ENCODE results near the gene IDH2.

- TF ChIP-seq, protein P1, sequence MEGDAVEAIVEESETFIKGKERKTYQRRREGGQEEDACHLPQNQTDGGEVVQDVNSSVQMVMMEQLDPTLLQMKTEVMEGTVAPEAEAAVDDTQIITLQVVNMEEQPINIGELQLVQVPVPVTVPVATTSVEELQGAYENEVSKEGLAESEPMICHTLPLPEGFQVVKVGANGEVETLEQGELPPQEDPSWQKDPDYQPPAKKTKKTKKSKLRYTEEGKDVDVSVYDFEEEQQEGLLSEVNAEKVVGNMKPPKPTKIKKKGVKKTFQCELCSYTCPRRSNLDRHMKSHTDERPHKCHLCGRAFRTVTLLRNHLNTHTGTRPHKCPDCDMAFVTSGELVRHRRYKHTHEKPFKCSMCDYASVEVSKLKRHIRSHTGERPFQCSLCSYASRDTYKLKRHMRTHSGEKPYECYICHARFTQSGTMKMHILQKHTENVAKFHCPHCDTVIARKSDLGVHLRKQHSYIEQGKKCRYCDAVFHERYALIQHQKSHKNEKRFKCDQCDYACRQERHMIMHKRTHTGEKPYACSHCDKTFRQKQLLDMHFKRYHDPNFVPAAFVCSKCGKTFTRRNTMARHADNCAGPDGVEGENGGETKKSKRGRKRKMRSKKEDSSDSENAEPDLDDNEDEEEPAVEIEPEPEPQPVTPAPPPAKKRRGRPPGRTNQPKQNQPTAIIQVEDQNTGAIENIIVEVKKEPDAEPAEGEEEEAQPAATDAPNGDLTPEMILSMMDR (conservative IDR thresholded peaks at IDR 0.05; ENCODE audit: low read depth, low read length): no peak
- TF ChIP-seq EZH2 (IDR thresholded peaks at IDR 0.05; ENCODE audit: low read length, unreplicated experiment): no peak
Observed at GRCh38 chr15:90062023-90062442, 40.2 kb downstream of the IDH2 start.
